ENCODE measurements around the gene EHMT1. TPM values are rescaled to one million over a fixed set of nuclear protein-coding genes. Genes with fewer than 3 reads are reported as not detected.

EHMT1 gene
- total and polyA plus RNA-seq, 10 of the 15 experiments (the other 5 are each of a cell fraction or from before 2014, with no cell fraction given): 2.9 to 100 (median 48.1) TPM

GRCh38 chr9:137697832-137698231, 79.0 kb downstream of the EHMT1 start:
- Histone ChIP-seq H2AFZ (ENCODE audit: control insufficient read depth, low read depth, low read length) (no peak overlapping the region), H3K27ac (ENCODE audit: control insufficient read depth, insufficient read depth) (no peak overlapping the region), H4K20me1 (ENCODE audit: control insufficient read depth, insufficient read depth) (no peaks in the 10 kb centered on the region), H3K79me2 (ENCODE audit: control insufficient read depth, insufficient read depth, low read length) (peaks cover 37% of the 10 kb centered on the region), H3K4me3 (no peak overlapping the region), H3K9me3 (replicated peaks; ENCODE audit: control insufficient read depth, insufficient read depth, low read length) (peaks cover 12% of the 10 kb centered on the region), H3K4me1 (ENCODE audit: control insufficient read depth, insufficient read depth, low read length) (no peaks in the 10 kb centered on the region), H3K9ac (ENCODE audit: control insufficient read depth, insufficient read depth, low read length) (no peak overlapping the region), H3K27me3 (replicated peaks in 1 of 2; ENCODE audit: control insufficient read depth in 2 of 2, insufficient read depth in 2 of 2, low read length in 1 of 2) (no peaks in the 10 kb centered on the region), H3K4me2 (ENCODE audit: control insufficient read depth, insufficient read depth) (no peak overlapping the region), H3K36me3 (ENCODE audit: control insufficient read depth in 2 of 2, insufficient read depth in 2 of 2, low read length in 1 of 2) (peaks cover 0 to 1% of the 10 kb centered on the region in 2 experiments; a peak in 2 of 4 replicates)
- no peak for FAIRE-seq
- no peak for DNase-seq (ENCODE audit: low read depth, low spot score)
- ChIA-PET POLR2A (interaction anchor here (0.9 kb wide), 1 partner anchor 11 kb away, joined by 3 read pairs; no protein-coding TSS in a partner anchor), CTCF (interaction anchor here (2.2 kb wide), 1 partner anchor 25 kb away, joined by 7 read pairs; no protein-coding TSS in a partner anchor), SMC1A (ENCODE audit: uncharacterized antibody, unreplicated experiment) (no interaction called here), RAD21 (ENCODE audit: unreplicated experiment) (interaction anchor here (0.8 to 1.5 kb wide), 2 partner anchors 25 to 64 kb away, joined by 3 to 4 read pairs; no protein-coding TSS in a partner anchor)
- WGBS (ENCODE audit: insufficient coverage, insufficient replicate concordance, low lambda C conversion rate, missing lambda C conversion rate): 97% methylated on average over 19 of the region's 19 CpGs
- intact Hi-C loops (cut with micrococcal nuclease; ENCODE audit: unreplicated experiment): no loop called here
- in situ Hi-C loops (cut with MboI): no loop called here
- ATAC-seq: no peak
- TF ChIP-seq POLR2A (IDR thresholded peaks at IDR 0.05; ENCODE audit: low read depth, low read length) (no peak), FOXM1 (IDR thresholded peaks at IDR 0.05; ENCODE audit: low read depth, low read length) (no peak), MTA2 (IDR thresholded peaks at IDR 0.05; ENCODE audit: low read depth) (no peak), TCF7 (IDR thresholded peaks at IDR 0.05; ENCODE audit: borderline replicate concordance) (no peak)
- BruUV-seq (replicated peaks): no TSS peak

GRCh38 chr9:137700911-137701310, 82.1 kb downstream of the EHMT1 start:
- Histone ChIP-seq H3K27me3 (replicated peaks in 1 of 2; ENCODE audit: control insufficient read depth in 2 of 2, insufficient read depth in 2 of 2, low read length in 1 of 2) (no peaks in the 10 kb centered on the region), H3K4me1 (ENCODE audit: control insufficient read depth, insufficient read depth, low read length) (peaks cover 10% of the 10 kb centered on the region), H3K9me3 (replicated peaks; ENCODE audit: control insufficient read depth, insufficient read depth, low read length) (peaks cover 25% of the 10 kb centered on the region), H3K4me3 (no peak overlapping the region), H3K36me3 (ENCODE audit: control insufficient read depth in 2 of 2, insufficient read depth in 2 of 2, low read length in 1 of 2) (peaks cover 0 to 1% of the 10 kb centered on the region in 2 experiments; a peak in 2 of 4 replicates), H3K4me2 (ENCODE audit: control insufficient read depth, insufficient read depth) (no peak overlapping the region), H3K27ac (ENCODE audit: control insufficient read depth, insufficient read depth) (no peak overlapping the region), H2AFZ (ENCODE audit: control insufficient read depth, low read depth, low read length) (no peak overlapping the region), H4K20me1 (ENCODE audit: control insufficient read depth, insufficient read depth) (no peaks in the 10 kb centered on the region), H3K9ac (ENCODE audit: control insufficient read depth, insufficient read depth, low read length) (no peak overlapping the region), H3K79me2 (ENCODE audit: control insufficient read depth, insufficient read depth, low read length) (peaks cover 37% of the 10 kb centered on the region)
- DNase-seq (ENCODE audit: low read depth, low spot score): no peak
- ATAC-seq: no peak
- intact Hi-C loops (cut with micrococcal nuclease; ENCODE audit: unreplicated experiment): no loop called here
- POLR2A ChIA-PET: no interaction called here
- BruUV-seq (replicated peaks): no TSS peak
- RAD21 ChIA-PET (ENCODE audit: unreplicated experiment): no interaction called here
- in situ Hi-C loops (cut with MboI): no loop called here
- WGBS (ENCODE audit: insufficient coverage, insufficient replicate concordance, low lambda C conversion rate, missing lambda C conversion rate): 93% methylated on average over 4 of the region's 4 CpGs
- CTCF ChIA-PET: interaction anchor here (1.1 kb wide), 1 partner anchor 28 kb away, joined by 5 read pairs; no protein-coding TSS in a partner anchor
- no peak for FAIRE-seq
- TF ChIP-seq HDAC6 (IDR thresholded peaks at IDR 0.05; ENCODE audit: unreplicated experiment): no peak
- no peak for TF ChIP-seq RCOR1 (conservative IDR thresholded peaks at IDR 0.05; ENCODE audit: low read depth, low read length)
- no peak for TF ChIP-seq EED (IDR thresholded peaks at IDR 0.05; ENCODE audit: low read depth)
- SMC1A ChIA-PET (ENCODE audit: uncharacterized antibody, unreplicated experiment): interaction anchor here (1.1 to 2.0 kb wide), 2 partner anchors 13 to 28 kb away, joined by 3 to 5 read pairs; no protein-coding TSS in a partner anchor

Measured in GM12878 (cell line).